ENCODE data around the gene RYR1. TPM values are rescaled to one million over a fixed set of nuclear protein-coding genes. Genes with fewer than 3 reads are reported as not detected.
"Not testable (repeated sequence)": the region's sequence is repeated elsewhere in the genome, so short reads cannot be mapped to it uniquely, and the experiment has no call there.

The RYR1 gene
- polyA plus RNA-seq, 3 donors: 0.56 to 6.2 (median 0.79) TPM

DNA sequence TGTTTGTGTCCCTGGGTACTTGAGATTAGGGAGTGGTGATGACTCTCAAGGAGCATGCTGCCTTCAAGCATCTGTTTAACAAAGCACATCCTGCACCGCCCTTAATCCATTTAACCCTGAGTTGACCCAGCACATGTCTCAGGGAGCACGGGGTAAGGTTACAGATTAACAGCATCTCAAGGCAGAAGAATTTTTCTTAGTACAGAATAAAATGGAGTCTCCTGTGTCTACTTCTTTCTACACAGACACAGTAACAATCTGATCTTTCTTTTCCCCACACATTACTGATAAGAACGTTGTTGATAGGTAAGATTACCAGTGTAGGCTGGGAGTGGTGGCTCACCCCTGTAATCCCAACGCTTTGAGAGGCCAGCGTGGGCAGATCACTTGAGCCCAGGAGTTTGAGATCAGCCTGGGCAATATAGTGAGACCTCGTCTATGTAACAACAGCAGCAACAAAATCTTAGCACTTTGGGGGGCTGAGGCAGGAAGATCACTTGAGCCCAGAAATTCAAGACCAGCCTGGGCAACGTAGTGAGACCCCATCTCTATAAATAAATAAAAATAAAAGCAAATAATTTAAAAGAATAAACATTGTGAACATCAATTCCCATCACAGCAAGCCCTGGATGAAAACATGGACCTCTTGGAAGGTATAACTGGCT is 198.5 kb downstream of the RYR1 start:
- 67 to 79% (median 69%) methylated on average over 7 of the region's 7 CpGs for WGBS, 3 donors
- not testable (repeated sequence) for H3K27ac ChIP-seq (ENCODE audit: low read depth, low read length)

DNA sequence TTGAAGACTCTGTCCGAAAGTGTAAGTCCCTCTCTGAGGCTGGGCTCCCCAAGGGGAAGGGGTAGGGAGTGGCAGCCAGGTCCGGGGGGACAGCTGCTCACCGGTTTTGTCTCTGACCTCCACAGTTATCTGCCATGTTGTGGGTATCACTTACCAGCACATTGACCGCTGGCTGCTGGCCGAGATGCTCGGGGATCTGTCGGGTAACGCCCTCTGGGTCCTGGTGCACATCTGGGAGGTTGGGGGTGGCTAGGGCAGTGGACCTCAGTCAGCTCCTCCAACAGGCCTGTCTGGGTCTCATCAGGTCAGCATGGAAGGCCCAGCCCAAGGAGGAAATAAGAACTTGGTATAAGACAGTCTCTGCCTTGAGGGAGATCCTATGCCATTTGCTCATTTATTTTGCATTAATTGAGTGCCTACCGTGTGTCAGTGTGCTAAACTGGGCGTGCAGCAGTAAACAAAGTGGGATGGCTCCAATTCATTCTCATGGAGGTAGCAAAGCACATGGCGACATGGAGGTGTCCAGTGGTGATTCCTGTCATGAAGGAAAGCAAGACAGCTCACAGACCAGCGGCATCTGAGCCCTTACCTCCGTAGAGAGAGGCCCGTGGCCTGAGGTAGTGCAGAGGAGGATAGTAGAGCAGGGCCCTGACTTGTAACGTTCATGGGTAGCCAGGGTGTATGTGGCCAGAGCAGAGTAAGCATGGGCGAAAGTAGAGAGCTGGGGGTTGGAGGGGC is 199.2 kb downstream of the RYR1 start:
- WGBS, 3 donors: 93 to 95% (median 93%) methylated on average over 16 of the region's 16 CpGs
- H3K27ac ChIP-seq (ENCODE audit: low read depth, low read length): no peak overlapping the region

DNA sequence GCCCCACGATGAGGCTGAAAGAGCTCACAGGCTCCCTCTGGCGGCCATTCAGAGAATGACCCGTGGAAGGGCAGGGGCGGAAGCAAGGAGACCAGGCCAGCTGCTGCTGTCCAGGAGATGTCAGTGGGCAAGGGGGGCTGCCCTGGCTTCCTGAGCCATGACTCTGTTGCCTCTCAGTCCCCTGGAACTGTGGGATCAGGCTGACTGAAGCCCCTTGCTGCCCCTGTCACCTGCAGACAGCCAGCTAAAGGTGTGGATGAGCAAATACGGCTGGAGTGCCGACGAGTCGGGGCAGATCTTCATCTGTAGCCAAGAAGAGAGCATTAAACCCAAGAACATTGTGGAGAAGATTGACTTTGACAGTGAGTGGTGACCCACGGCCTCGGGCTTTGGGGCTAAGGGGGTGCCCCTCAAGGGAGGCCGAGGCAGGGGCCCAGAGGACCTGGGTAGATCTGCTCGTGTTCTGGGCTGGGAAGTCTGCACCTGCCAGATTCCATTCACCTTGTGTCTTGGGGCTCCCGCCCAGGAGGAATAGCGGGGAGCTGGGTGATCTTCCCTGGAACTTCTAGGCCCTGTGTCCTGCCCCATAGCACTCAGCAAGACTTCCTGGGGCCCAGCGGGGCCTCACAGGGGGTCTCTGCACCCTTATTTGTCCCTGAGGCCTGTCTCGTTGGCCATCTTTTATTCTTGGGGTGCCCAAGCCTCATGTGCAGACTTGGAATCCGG is 201.4 kb downstream of the RYR1 start:
- WGBS, 3 donors: 63 to 70% (median 67%) methylated on average over 17 of the region's 17 CpGs
- H3K27ac ChIP-seq (ENCODE audit: low read depth, low read length): no peak overlapping the region

DNA sequence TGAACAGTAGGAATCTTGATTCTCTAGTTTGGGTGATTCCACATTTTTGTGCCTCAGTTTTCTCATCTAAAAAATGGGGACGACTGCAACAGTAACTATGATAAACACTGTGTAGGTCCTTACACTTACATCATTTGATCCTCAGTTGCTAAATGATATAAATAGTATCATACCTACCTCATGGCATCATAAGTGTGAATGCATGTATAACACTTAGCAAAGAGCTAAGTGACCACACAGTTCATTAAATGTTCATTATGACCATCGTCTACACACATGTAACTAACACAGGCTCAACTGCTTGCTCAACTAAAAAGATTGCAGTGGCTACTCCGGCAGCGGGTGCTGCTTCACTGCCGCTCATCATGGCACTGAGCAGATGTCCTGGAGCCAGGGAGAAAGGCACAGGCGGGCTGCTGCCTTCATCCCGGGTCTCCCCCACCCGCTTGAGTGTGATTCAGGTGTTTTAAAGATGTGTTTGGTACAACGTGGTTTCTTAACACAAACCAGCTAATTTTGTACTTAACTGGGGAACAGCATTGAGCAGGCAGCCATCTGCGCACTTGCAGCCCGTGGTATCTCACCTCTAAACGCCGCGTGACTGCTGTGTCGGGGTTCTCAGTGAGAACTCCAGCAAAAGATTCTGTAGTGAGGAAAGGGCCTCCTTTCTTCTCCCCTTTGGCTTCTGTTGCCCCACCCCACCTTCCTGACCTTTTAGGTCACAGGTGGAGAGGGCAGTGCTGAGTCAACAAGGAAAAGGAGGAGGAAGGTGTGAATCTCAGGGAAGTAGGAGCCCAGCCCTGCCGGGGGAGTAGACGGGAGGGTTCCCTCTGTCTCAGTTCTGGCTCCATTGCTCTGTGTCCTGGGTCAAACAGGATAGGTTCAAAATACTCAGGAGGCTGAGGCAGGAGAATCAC is 202.2 kb downstream of the RYR1 start:
- no peak overlapping the region for H3K27ac ChIP-seq (ENCODE audit: low read depth, low read length)
- WGBS, 3 donors: 82 to 90% (median 88%) methylated on average over 17 of the region's 17 CpGs

Other genes with a start within 250 kb of the RYR1 start
- under 1 TPM; 0.05 to 0.67 (median 0.13) TPM for gene DPF1, start 209.5 kb upstream of the RYR1 start, polyA plus RNA-seq
- 100 to 1,000 TPM in 1 of 3 donors, 10 to 100 TPM in 2; 14.0 to 169 (median 82.5) TPM for gene PPP1R14A, start 177.3 kb upstream of the RYR1 start, polyA plus RNA-seq
- gene SPINT2, start 169.1 kb upstream of the RYR1 start, polyA plus RNA-seq: 100 to 1,000 TPM in 1 of 3 donors, 10 to 100 TPM in 1, 1 to 10 TPM in 1; 4.4 to 155 (median 22.1) TPM
- 10 to 100 TPM in 2 of 3 donors, 1 to 10 TPM in 1; 3.5 to 41.2 (median 27.2) TPM for gene C19orf33, start 129.4 kb upstream of the RYR1 start, polyA plus RNA-seq
- 10 to 100 TPM; 27.7 to 59.7 (median 28.3) TPM for gene YIF1B, start 117.7 kb upstream of the RYR1 start, polyA plus RNA-seq
- gene KCNK6, start 113.8 kb upstream of the RYR1 start, polyA plus RNA-seq: 10 to 100 TPM in 1 of 3 donors, 1 to 10 TPM in 2; 3.2 to 11.3 (median 4.0) TPM
- 1 to 10 TPM; 1.8 to 1.9 (median 1.9) TPM for gene CATSPERG, start 97.9 kb upstream of the RYR1 start, polyA plus RNA-seq
- gene PSMD8, start 59.1 kb upstream of the RYR1 start, polyA plus RNA-seq: 100 to 1,000 TPM; 138 to 486 (median 165) TPM
- under 1 TPM in 2 of 3 donors, not detected in 1; 0.21 to 0.77 TPM for gene GGN, start 45.7 kb upstream of the RYR1 start, polyA plus RNA-seq
- under 1 TPM; 0.31 to 0.89 (median 0.34) TPM for gene SPRED3, start 45.0 kb upstream of the RYR1 start, polyA plus RNA-seq
- gene FAM98C, start 30.6 kb upstream of the RYR1 start, polyA plus RNA-seq: 10 to 100 TPM; 13.8 to 24.8 (median 16.9) TPM
- 1 to 10 TPM in 2 of 3 donors, under 1 TPM in 1; 0.48 to 8.2 (median 7.0) TPM for gene RASGRP4, start 7.5 kb upstream of the RYR1 start, polyA plus RNA-seq
- 1 to 10 TPM; 1.0 to 3.1 (median 1.8) TPM for gene MAP4K1, start 184.3 kb downstream of the RYR1 start, polyA plus RNA-seq
- gene EIF3K, start 185.5 kb downstream of the RYR1 start, polyA plus RNA-seq: 100 to 1,000 TPM; 231 to 544 (median 410) TPM
- 100 to 1,000 TPM in 2 of 3 donors, 10 to 100 TPM in 1; 71.1 to 195 (median 101) TPM for gene ACTN4, start 214.0 kb downstream of the RYR1 start, polyA plus RNA-seq